Right kidney (tissue), 1 donor: Measurements from ENCODE around the gene GFPT1.

Experiments used
- DNase-seq: peaks from one replicate; pipeline ENCODE4 v3.0.0-alpha.2; 2016

The GFPT1 gene

GRCh38 chr2:69291721-69292120 is 95.3 kb downstream of the GFPT1 start:
- DNase-seq, result no peak

- no peak for DNase-seq
Measured at GRCh38 chr2:69291004-69291650, 95.9 kb downstream of the GFPT1 start.

GRCh38 chr2:69288429-69288828 is 98.6 kb downstream of the GFPT1 start:
- no peak for DNase-seq

GRCh38 chr2:69287544-69287943 is 99.5 kb downstream of the GFPT1 start:
- no peak for DNase-seq

GRCh38 chr2:69285379-69285894 is 101.6 kb downstream of the GFPT1 start:
- no peak for DNase-seq

GRCh38 chr2:69280796-69281412 is 106.1 kb downstream of the GFPT1 start:
- no peak for DNase-seq

GRCh38 chr2:69279931-69280681 is 106.9 kb downstream of the GFPT1 start:
- DNase-seq, result no peak

- no peak for DNase-seq
Measured at GRCh38 chr2:69279211-69279610, 107.8 kb downstream of the GFPT1 start.

- no peak for DNase-seq
Measured at GRCh38 chr2:69278366-69278765, 108.7 kb downstream of the GFPT1 start.

GRCh38 chr2:69275490-69275889 is 111.5 kb downstream of the GFPT1 start:
- DNase-seq, result no peak

GRCh38 chr2:69272803-69273471 is 114.1 kb downstream of the GFPT1 start:
- DNase-seq, result no peak

GRCh38 chr2:69271831-69272257 is 115.2 kb downstream of the GFPT1 start:
- no peak for DNase-seq
